Heart left ventricle (tissue), 16 donors: Measurements from ENCODE around the gene JPH3. TPM values are rescaled to one million over a fixed set of nuclear protein-coding genes. Genes with fewer than 3 reads are reported as not detected.

Experiments used
- ATAC-seq, 4 donors: fragments of 200-7000 bp; cut with Tn5 transposase; one replicate each; pipeline ENCODE4 v1.9.1; 2020 to 2022; ENCODE audit warnings: moderate library complexity in 4 of 4, mild to moderate bottlenecking in 3 of 4, moderate number of reproducible peaks in 1 of 4
- DNase-seq, 5 donors: peaks; one replicate each; pipeline ENCODE4 v3.0.0-alpha.2; 2020
- H3K27ac ChIP-seq, 12 donors: fragments of 200-600 bp; sonication (generic) in 4 of 12; one replicate each; pipeline versions ENCODE4 v1.5.0 to v1.8.0; 2016 to 2022; ENCODE audit warnings: mild to moderate bottlenecking in 2 of 12
- H3K27me3 ChIP-seq, 9 donors: fragments of 200-600 bp; sonication (generic) in 2 of 9; one replicate each; pipeline versions ENCODE4 v1.5.1 to v1.8.0; 2016 to 2022; ENCODE audit warnings: mild to moderate bottlenecking in 3 of 9
- H3K36me3 ChIP-seq, 9 donors: fragments of 200-600 bp; sonication (generic) in 2 of 9; one replicate each; pipeline versions ENCODE4 v1.5.0 to v1.8.0; 2018 to 2022; ENCODE audit warnings: mild to moderate bottlenecking in 2 of 9
- H3K4me1 ChIP-seq, 12 donors: fragments of 200-600 bp; sonication (generic) in 4 of 12; one replicate each; pipeline versions ENCODE4 v1.5.0 to v1.8.0; 2016 to 2022; ENCODE audit warnings: mild to moderate bottlenecking in 3 of 12
- H3K4me3 ChIP-seq, 12 donors: fragments of 200-600 bp; sonication (generic) in 4 of 12; one replicate each; pipeline versions ENCODE4 v1.5.0 to v1.8.0; 2017 to 2022; ENCODE audit warnings: mild to moderate bottlenecking in 9 of 12, moderate library complexity in 4 of 12
- H3K9me3 ChIP-seq, 12 donors: fragments of 200-600 bp; sonication (generic) in 4 of 12; one replicate each; pipeline versions ENCODE4 v1.5.0 to v1.8.0; 2016 to 2022; ENCODE audit warnings: mild to moderate bottlenecking in 1 of 12
- POLR2A ChIP-seq, 2 donors: fragments of 450-650 bp; IDR thresholded peaks; one replicate each; pipeline ENCODE4 v1.6.1; 2017; ENCODE audit warnings: antibody characterized with exemption in 2 of 2, mild to moderate bottlenecking in 2 of 2, moderate library complexity in 2 of 2
- WGBS, 4 donors: extraction: QIAGEN DNeasy Blood & Tissue Kit in 2 of 4; methylation state at CpG; one replicate each; pipeline versions ENCODE4 v1.1.5 to v1.1.7; 2013 to 2018; 5-methylcytosine and 5-hydroxymethylcytosine counted together
- intact Hi-C, 10 donors: fragments of 100-400 bp; cut with DNase I; formaldehyde crosslinking; loops; one replicate each; pipeline versions ENCODE4 v1.11.1 to v1.14.2; 2022
- polyA plus RNA-seq, 2 donors: library from polyadenylated mRNA; stranded (reverse); fragments of 200-250 nt; gene quantifications; one replicate each; pipeline ENCODE4 v1.2.3, GENCODE V29; 2013
- total RNA-seq, 9 donors: library from RNA; depleted of rRNA in 2 of 9; stranded (reverse); fragments of >200 nt in 2 of 9; fragmentation: NEBNext Ultra II Directional in 3 of 9; extraction: Animal tissue kit (Norgen Biotek cat#: 25700) in 3 of 9; gene quantifications; one replicate each; pipeline versions ENCODE4 v1.1.0 to v1.2.4, GENCODE V29; 2016 to 2023
- TF ChIP-seq, protein P1 (sequence below), 12 donors: fragments of 200-600 bp; sonication (generic) in 4 of 12; IDR thresholded peaks; one replicate each; pipeline versions ENCODE4 v1.5.0 to v1.8.0; 2018 to 2022; ENCODE audit warnings: antibody characterized with exemption in 12 of 12, mild to moderate bottlenecking in 5 of 12
- donor health status: ischemic (EF 13 %, LVEDD 7.1; RV severe dilation, severe dysfunction).
- donor health status: healthy with polysubstance abuse.
- donor health status: DM: no; HTN: yes; CAD: no.
- donor health status: DM: no; HTN: no; CAD: no.
- donor health status: ischemic (EF 25% LVEDD 6.9; RV normal size, moderate dysfunction).
- donor health status: ischemic (EF 25% LVEDD 5.7; RV mildly dilated, moderate dysfunction).
- donor health status: healthy.
- donor health status: DM: yes; HTN: yes; CAD: no.
- donor health status: ischemic (EF 35%, LVEDD 5.7; RV mildly dilated, moderate dysfunction).
- donor health status: nonischemic (EF 11% LVEDD 7.7; RV severe dilation, severe dysfunction).
- donor health status: DM: yes; HTN: yes; CAD: no.
- donor health status: PGD.
- donor health status: ischemic (EF 29% LVEDD 5.4; RV normal size, mild dysfunction).
- donor health status: nonischemic (EF 23%, LVEDD 6.1; RV moderate dilation, normal function).

Gene JPH3
- total and polyA plus RNA-seq, 11 donors, result 0.03 to 0.58 (median 0.21) TPM; not detected in 7

DNA sequence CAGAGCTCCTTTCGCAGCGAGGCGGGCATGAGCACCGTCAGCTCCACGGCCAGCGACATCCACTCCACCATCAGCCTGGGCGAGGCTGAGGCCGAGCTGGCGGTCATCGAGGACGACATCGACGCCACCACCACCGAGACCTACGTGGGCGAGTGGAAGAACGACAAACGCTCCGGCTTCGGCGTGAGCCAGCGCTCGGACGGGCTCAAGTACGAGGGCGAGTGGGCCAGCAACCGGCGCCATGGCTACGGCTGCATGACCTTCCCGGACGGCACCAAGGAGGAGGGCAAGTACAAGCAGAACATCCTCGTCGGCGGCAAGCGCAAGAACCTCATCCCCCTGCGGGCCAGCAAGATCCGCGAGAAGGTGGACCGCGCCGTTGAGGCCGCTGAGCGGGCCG is 42.3 kb downstream of the JPH3 start:
- Histone ChIP-seq H3K36me3 (no peaks in the 10 kb centered on the region), H3K27me3 (peaks cover 0 to 46% (median 5%) of the 10 kb centered on the region in 9 donors), H3K9me3 (peaks cover 0 to 3% (median 0%) of the 10 kb centered on the region in 12 donors), H3K4me3 (no peak overlapping the region), H3K27ac (no peak overlapping the region), H3K4me1 (no peaks in the 10 kb centered on the region)
- no peak for DNase-seq
- ATAC-seq, result no peak
- TF ChIP-seq, protein P1, sequence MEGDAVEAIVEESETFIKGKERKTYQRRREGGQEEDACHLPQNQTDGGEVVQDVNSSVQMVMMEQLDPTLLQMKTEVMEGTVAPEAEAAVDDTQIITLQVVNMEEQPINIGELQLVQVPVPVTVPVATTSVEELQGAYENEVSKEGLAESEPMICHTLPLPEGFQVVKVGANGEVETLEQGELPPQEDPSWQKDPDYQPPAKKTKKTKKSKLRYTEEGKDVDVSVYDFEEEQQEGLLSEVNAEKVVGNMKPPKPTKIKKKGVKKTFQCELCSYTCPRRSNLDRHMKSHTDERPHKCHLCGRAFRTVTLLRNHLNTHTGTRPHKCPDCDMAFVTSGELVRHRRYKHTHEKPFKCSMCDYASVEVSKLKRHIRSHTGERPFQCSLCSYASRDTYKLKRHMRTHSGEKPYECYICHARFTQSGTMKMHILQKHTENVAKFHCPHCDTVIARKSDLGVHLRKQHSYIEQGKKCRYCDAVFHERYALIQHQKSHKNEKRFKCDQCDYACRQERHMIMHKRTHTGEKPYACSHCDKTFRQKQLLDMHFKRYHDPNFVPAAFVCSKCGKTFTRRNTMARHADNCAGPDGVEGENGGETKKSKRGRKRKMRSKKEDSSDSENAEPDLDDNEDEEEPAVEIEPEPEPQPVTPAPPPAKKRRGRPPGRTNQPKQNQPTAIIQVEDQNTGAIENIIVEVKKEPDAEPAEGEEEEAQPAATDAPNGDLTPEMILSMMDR (IDR thresholded peaks at IDR 0.05), result no peak
- TF ChIP-seq POLR2A (IDR thresholded peaks at IDR 0.05), result no peak
- intact Hi-C loops, result no loop called here
- WGBS, 4 donors, result 96 to 99% (median 98%) methylated on average over 34 to 44 of the region's 44 CpGs

DNA sequence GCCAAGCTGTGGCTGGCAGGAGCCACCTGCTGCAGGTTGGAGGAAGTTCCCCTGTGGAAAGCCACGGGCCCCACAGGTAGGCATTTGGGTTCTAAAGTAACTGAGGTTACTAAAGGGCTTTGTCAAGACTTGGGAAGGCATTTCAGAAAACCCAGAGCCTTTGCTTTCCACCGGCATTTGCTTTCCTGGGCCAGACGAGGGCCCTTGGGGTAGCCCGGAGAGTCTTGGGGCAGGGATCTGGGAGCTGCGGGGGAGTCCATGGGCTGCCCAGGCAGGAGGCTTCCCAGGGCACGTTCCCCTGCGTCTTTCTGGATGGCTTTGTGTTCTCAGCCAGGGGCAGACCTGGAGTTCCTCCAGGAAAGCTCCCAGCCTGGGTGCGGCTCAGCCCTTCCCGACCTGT is 43.5 kb downstream of the JPH3 start:
- H3K36me3 ChIP-seq, result no peaks in the 10 kb centered on the region
- H3K27me3 ChIP-seq, result peaks cover 0 to 39% (median 6%) of the 10 kb centered on the region in 9 donors
- no peak overlapping the region for H3K27ac ChIP-seq
- H3K9me3 ChIP-seq, result peaks cover 0 to 3% (median 0%) of the 10 kb centered on the region in 12 donors
- no peak for DNase-seq
- no peaks in the 10 kb centered on the region for H3K4me1 ChIP-seq
- TF ChIP-seq, protein P1 (IDR thresholded peaks at IDR 0.05), result no peak
- no peak for TF ChIP-seq POLR2A (IDR thresholded peaks at IDR 0.05)
- no peak overlapping the region for H3K4me3 ChIP-seq
- intact Hi-C loops, result no loop called here
- ATAC-seq, result no peak
- WGBS, 4 donors, result 67 to 77% (median 77%) methylated on average over 4 to 9 of the region's 9 CpGs

DNA sequence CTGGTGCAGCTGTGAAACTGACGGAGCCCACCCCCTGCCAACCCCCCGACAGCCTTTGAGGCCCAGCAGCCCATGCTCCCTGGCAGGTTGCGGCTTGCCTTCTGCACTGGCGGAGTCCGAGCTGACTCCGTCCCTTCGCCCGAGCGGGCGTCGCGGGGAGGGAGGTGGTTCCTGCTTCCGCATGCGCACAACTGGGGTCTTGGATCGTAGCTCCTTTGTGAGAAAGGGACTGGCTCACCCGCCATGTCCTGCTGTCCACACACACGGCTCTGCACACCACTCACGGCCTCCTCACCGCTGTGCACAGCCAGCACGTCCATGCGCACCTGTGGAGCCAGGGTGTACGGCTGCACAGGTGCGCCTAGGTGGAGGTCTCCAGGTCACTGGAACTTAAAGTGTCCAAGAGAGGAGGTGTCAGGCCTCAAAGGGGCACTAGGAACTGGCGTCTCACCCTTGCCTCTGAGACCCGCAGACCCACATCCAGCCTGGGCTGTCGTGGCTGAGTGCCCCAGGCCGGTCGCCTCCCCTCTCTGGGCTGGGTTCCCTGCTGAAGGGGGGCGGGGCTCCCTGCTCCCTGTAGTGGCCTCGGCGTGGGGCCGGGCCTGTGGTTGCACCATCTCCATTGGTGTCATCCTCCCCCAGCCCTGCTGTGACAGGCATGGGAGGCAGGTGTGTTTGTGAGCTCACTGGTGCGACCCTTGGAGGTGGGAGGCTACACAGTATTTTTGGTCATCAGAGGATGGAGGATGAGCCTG is 45.3 kb downstream of the JPH3 start:
- intact Hi-C loops, result no loop called here
- WGBS, 4 donors, result 81 to 90% (median 83%) methylated on average over 24 to 33 of the region's 33 CpGs
- ATAC-seq, result no peak
- DNase-seq, result no peak
- Histone ChIP-seq H3K4me3 (no peak overlapping the region), H3K4me1 (no peaks in the 10 kb centered on the region), H3K36me3 (no peaks in the 10 kb centered on the region), H3K27me3 (peaks cover 0 to 31% (median 6%) of the 10 kb centered on the region in 9 donors), H3K27ac (no peak overlapping the region), H3K9me3 (peaks cover 0 to 3% (median 0%) of the 10 kb centered on the region in 12 donors)
- TF ChIP-seq, protein P1 (IDR thresholded peaks at IDR 0.05), result no peak
- no peak for TF ChIP-seq POLR2A (IDR thresholded peaks at IDR 0.05)

DNA sequence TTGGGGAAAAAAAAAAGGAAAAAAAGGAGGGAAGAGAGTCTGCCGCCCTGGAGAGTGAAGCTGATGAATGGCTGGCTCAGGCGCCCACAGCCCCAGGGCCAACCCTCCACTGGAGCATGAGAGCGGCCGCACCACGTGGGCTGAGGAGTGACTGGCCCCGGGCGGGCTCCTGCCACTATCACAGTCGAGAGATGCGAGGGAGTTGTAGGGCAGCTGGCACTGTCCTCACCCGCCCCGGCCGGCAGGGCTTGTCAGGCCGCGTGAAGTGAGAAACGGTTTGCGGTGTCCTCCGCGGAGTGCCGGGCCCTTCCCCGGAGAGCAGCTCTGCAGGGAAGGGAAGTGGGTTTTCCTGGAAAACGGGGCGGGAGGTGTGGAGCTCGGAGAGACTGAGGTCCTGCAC is 45.9 kb downstream of the JPH3 start:
- H3K9me3 ChIP-seq, result peaks cover 0 to 3% (median 0%) of the 10 kb centered on the region in 12 donors
- TF ChIP-seq, protein P1 (IDR thresholded peaks at IDR 0.05), result no peak
- TF ChIP-seq POLR2A (IDR thresholded peaks at IDR 0.05), result no peak
- 44 to 57% (median 51%) methylated on average over 23 of the region's 23 CpGs for WGBS, 4 donors
- H3K36me3 ChIP-seq, result no peaks in the 10 kb centered on the region
- no peak overlapping the region for H3K4me3 ChIP-seq
- H3K27ac ChIP-seq, result no peak overlapping the region
- H3K27me3 ChIP-seq, result peaks cover 0 to 31% (median 6%) of the 10 kb centered on the region in 9 donors
- DNase-seq (no peak), ATAC-seq (peak in 1 of 4 donors; percentile 18)
- intact Hi-C loops, result no loop called here
- H3K4me1 ChIP-seq, result no peaks in the 10 kb centered on the region
